Ammon's horn (tissue), 1 donor: ENCODE results near the gene TRIM66.
A peak's percentile ranks its signal among the peaks of the same experiment; 100 is the strongest.

Experiments used
- DNase-seq: peaks from one replicate; pipeline ENCODE4 v3.0.0-alpha.2; 2016; ENCODE audit warnings: low spot score

The TRIM66 gene

DNA sequence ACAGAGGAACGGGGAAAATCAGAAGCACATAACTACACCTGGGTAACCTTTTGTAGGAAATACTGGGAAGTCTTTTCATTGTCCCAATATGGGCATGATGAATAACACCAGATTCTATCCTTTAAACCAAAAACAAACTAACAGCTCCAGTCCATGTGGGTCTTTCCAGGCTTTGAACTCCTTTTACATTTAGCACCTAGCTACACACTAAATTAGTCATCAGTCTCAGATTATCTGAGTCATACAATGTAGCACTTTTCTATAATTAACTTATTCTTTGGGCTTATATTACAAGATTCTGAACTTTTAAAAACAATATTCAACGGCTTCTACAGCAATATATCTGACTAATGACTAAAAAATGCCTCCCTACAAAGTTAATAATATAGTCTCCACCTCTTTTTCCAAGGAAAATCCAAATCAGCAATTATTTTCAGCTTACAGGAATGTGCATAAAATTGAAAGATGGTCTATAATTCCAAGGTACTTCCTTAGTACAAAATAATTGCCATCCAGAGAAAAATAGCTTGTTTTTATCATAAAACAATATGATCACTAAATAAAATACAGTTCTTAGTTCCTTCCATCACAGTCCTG lies 114.8 kb downstream of the TRIM66 start:
- DNase-seq = no peak

DNA sequence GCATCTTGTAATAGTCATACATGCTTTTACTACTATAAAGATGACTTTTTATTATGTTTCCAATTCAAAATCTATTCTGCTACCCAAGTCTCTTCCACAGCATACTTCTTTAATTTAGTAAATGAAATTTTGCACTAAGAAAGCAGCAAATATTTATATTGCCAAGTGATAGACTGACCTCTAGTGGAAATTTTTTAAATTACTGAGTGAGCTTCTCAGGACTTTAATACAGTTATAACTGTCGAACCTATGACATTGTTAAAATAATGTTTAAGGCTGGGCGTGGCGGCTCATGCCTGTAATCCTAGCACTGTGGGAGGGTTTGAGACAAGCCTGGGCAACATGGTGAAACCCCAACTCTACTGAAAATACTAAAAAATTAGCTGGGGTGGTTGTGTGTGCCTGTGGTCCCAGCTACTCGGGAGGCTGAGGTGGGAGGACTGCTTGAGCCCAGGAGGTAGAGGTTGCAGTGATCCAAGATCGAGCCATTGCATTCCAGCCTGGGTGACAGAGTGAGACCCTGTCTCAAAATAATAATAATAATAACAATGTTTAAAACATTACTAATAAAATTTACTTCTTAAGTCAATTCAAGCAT lies 115.8 kb downstream of the TRIM66 start:
- DNase-seq = peak; percentile 3

DNA sequence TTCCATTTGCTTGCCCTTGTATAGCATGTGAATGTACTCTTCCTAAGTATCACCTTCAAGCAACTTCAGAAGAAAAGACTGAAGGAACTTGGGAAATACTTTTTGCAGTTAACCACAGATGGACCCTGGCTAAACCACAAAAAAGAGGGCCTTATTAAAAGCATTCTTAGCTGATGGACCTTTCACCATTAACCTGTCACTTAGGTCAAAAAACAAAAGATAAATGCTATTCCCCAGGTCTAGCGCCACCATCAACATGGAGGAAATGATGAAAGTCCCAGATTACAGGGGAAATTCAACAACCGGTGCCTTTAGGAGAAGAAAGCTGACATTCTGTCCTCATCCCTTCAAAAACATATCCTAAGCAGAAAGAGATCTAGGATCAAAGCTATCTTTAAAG lies 117.9 kb downstream of the TRIM66 start:
- no peak for DNase-seq
